Neural cell (in vitro differentiated cells): ENCODE measurements around the gene VAMP1. TPM values are rescaled to one million over a fixed set of nuclear protein-coding genes. Genes with fewer than 3 reads are reported as not detected.

Experiments
- H2AFZ ChIP-seq: fragments of 200-600, 300-800 bp; sonication (generic), shearing (Covaris generic); 2 replicates; pipeline ENCODE4 v1.6.0; 2014; ENCODE audit warnings: low read depth, mild to moderate bottlenecking, antibody characterized with exemption, low read length, moderate library complexity
- H3F3A ChIP-seq: fragments of 200-600 bp; shearing (Covaris generic); 2 replicates; pipeline ENCODE4 v1.6.1; 2016; ENCODE audit warnings: mild to moderate bottlenecking, moderate library complexity, mixed read lengths, antibody characterized with exemption, low read length; ENCODE audit not compliant: insufficient read depth, poor library complexity, severe bottlenecking
- H3K27ac ChIP-seq: fragments of 200-600, 300-800 bp; sonication (generic), shearing (Covaris generic); 2 replicates; pipeline ENCODE4 v1.5.1; 2014; ENCODE audit warnings: mild to moderate bottlenecking, low read length, moderate library complexity
- H3K27me3 ChIP-seq: fragments of 300-800, 200-600 bp; sonication (generic), shearing (Covaris generic); 2 replicates; pipeline ENCODE4 v1.6.0; 2014; ENCODE audit warnings: mild to moderate bottlenecking, low read depth, low read length, moderate library complexity; ENCODE audit not compliant: insufficient read depth
- H3K36me3 ChIP-seq: fragments of 300-800, 200-600 bp; sonication (generic), shearing (Covaris generic); 2 replicates; pipeline ENCODE4 v1.5.1; 2014; ENCODE audit warnings: mild to moderate bottlenecking, antibody characterized with exemption, low read length, moderate library complexity; ENCODE audit not compliant: insufficient read depth
- H3K4me2 ChIP-seq: fragments of 300-800, 200-600 bp; sonication (generic), shearing (Covaris generic); 2 replicates; pipeline ENCODE4 v1.6.0; 2014; ENCODE audit warnings: mild to moderate bottlenecking, low read length
- H3K4me3 ChIP-seq: fragments of 300-800, 200-600 bp; sonication (generic), shearing (Covaris generic); 2 replicates; pipeline ENCODE4 v1.5.1; 2014; ENCODE audit warnings: mild to moderate bottlenecking, low read length, moderate library complexity
- H3K79me2 ChIP-seq: fragments of 200-600 bp; shearing (Covaris generic); replicated peaks from 2 replicates; pipeline ENCODE4 v1.6.0; 2014; ENCODE audit warnings: mild to moderate bottlenecking, low read length, moderate library complexity; ENCODE audit not compliant: insufficient read depth
- H3K9ac ChIP-seq: fragments of 300-800, 200-600 bp; sonication (generic), shearing (Covaris generic); 2 replicates; pipeline ENCODE4 v1.6.1; 2016; ENCODE audit warnings: mild to moderate bottlenecking, low read length, mixed read lengths
- H3K9me2 ChIP-seq: fragments of 200-600 bp; shearing (Covaris generic); 2 replicates; pipeline ENCODE4 v1.6.1; 2016; ENCODE audit warnings: mild to moderate bottlenecking, low read length, mixed read lengths; ENCODE audit not compliant: insufficient read depth
- H3K9me3 ChIP-seq: fragments of 200-600, 300-800 bp; sonication (generic), shearing (Covaris generic); 2 replicates; pipeline ENCODE4 v1.6.1; 2016; ENCODE audit warnings: mild to moderate bottlenecking, mixed run types, low read length, moderate library complexity, mixed read lengths
- H4K20me1 ChIP-seq: fragments of 200-600 bp; shearing (Covaris generic); 2 replicates; pipeline ENCODE4 v1.6.1; 2016; ENCODE audit warnings: mild to moderate bottlenecking, mixed run types; ENCODE audit not compliant: insufficient read depth
- EP300 ChIP-seq: fragments of 450-650 bp; conservative IDR thresholded peaks from 2 replicates; pipeline ENCODE4 v1.6.1; 2014; ENCODE audit warnings: antibody characterized with exemption, mild to moderate bottlenecking, moderate library complexity; ENCODE audit not compliant: poor library complexity, severe bottlenecking
- EZH2 ChIP-seq: fragments of 200-600, 300-800 bp; shearing (Covaris generic), sonication (generic); IDR thresholded peaks from 2 replicates; pipeline ENCODE4 v1.6.1; 2014; ENCODE audit warnings: antibody characterized with exemption, low read length, borderline replicate concordance, mild to moderate bottlenecking; ENCODE audit not compliant: insufficient read depth, poor library complexity, severe bottlenecking
- MXI1 ChIP-seq: fragments of 450-650 bp; conservative IDR thresholded peaks from 2 replicates; pipeline ENCODE4 v1.6.1; 2014; ENCODE audit warnings: antibody characterized with exemption, mild to moderate bottlenecking; ENCODE audit not compliant: poor library complexity, severe bottlenecking
- POLR2AphosphoS5 ChIP-seq: IDR thresholded peaks from 2 replicates; pipeline ENCODE4 v1.6.1; 2012
- RAD21 ChIP-seq: fragments of 450-650 bp; conservative IDR thresholded peaks from 2 replicates; pipeline ENCODE4 v1.6.1; 2014; ENCODE audit warnings: antibody characterized with exemption, mild to moderate bottlenecking, moderate library complexity
- SMC3 ChIP-seq: fragments of 450-650 bp; conservative IDR thresholded peaks from 2 replicates; pipeline ENCODE4 v1.6.1; 2014; ENCODE audit warnings: antibody characterized with exemption, mild to moderate bottlenecking, moderate library complexity; ENCODE audit not compliant: poor library complexity
- TAF1 ChIP-seq: IDR thresholded peaks from 2 replicates; pipeline ENCODE4 v1.6.1; 2012; ENCODE audit warnings: low read depth
- polyA plus RNA-seq: library from polyadenylated mRNA; depleted of rRNA; stranded (reverse); fragments of >200 nt; gene quantifications from 2 replicates; pipeline ENCODE4 v1.2.3, GENCODE V29; 2014
- TF ChIP-seq, protein P1 (sequence below): IDR thresholded peaks from 2 replicates; pipeline ENCODE4 v1.6.1; 2012; ENCODE audit warnings: borderline replicate concordance
- TF ChIP-seq, protein P2 (sequence below): fragments of 450-650 bp; IDR thresholded peaks from 2 replicates; pipeline ENCODE4 v1.5.1; 2014; ENCODE audit warnings: antibody characterized with exemption, mild to moderate bottlenecking, moderate library complexity; ENCODE audit not compliant: poor library complexity, severe bottlenecking

VAMP1 gene
- polyA plus RNA-seq, 1 donor from 2014 or later: 4.3 TPM

DNA sequence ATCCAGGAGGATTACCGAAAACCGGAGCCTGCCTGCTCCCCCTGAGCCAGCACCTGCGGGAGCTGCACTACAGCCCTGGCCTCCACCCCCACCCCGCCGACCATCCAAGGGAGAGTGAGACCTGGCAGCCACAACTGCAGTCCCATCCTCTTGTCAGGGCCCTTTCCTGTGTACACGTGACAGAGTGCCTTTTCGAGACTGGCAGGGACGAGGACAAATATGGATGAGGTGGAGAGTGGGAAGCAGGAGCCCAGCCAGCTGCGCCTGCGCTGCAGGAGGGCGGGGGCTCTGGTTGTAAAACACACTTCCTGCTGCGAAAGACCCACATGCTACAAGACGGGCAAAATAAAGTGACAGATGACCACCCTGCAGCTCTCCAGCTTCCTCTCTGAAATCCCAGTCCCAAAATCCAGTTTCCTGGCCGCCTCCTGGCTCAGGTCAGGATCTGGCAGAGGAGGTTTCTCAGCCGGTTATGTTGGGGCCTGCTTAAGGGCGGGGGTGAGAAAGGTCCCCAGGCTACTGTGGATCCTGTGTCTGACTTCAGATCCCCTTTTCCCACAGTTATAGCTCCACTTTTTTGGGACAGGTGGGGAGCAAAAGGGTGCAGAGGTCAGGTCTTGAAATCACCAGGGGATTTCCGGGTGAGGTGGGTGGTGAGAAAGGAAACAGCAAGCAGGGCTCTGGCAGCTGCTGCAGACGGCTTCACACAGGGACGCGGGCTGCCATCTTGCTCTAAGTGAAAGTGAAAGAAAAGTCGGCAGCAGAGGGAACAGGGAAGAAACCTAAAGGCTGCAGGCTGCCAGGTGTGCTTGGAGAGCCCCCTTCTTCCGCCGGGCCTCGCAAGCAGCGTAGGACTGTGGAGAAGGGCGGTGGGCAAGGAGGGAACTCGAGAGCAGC lies 18.9 kb downstream of the VAMP1 start, which contains the start of gene TAPBPL:
Gene TAPBPL, plus strand, starts transcription at position 695 of the 897 bp plus-strand sequence. CDS start 207 bp downstream, outside the sequence.
- Histone ChIP-seq H3K4me3 (peak within 1 kb of the TSS; percentile 55), H2AFZ (peak within 1 kb of the TSS; percentile 83), H3K9me2 (no peaks in the 10 kb centered on the region), H3K9ac (peak within 1 kb of the TSS; percentile 70), H3K36me3 (no peaks in the 10 kb centered on the region), H3K27me3 (no peaks in the 10 kb centered on the region), H3K79me2 (no peaks in the 10 kb centered on the region), H4K20me1 (no peaks in the 10 kb centered on the region), H3F3A (no peaks in the 10 kb centered on the region), H3K4me2 (peak within 1 kb of the TSS; percentile 34), H3K9me3 (no peaks in the 10 kb centered on the region), H3K27ac (peak within 1 kb of the TSS; percentile 58)
- TF ChIP-seq EP300 (peak; percentile 24), POLR2AphosphoS5 (peak; percentile 50), MXI1 (no peak), TAF1 (peak; percentile 46), EZH2 (no peak)
- TF ChIP-seq, protein P1, sequence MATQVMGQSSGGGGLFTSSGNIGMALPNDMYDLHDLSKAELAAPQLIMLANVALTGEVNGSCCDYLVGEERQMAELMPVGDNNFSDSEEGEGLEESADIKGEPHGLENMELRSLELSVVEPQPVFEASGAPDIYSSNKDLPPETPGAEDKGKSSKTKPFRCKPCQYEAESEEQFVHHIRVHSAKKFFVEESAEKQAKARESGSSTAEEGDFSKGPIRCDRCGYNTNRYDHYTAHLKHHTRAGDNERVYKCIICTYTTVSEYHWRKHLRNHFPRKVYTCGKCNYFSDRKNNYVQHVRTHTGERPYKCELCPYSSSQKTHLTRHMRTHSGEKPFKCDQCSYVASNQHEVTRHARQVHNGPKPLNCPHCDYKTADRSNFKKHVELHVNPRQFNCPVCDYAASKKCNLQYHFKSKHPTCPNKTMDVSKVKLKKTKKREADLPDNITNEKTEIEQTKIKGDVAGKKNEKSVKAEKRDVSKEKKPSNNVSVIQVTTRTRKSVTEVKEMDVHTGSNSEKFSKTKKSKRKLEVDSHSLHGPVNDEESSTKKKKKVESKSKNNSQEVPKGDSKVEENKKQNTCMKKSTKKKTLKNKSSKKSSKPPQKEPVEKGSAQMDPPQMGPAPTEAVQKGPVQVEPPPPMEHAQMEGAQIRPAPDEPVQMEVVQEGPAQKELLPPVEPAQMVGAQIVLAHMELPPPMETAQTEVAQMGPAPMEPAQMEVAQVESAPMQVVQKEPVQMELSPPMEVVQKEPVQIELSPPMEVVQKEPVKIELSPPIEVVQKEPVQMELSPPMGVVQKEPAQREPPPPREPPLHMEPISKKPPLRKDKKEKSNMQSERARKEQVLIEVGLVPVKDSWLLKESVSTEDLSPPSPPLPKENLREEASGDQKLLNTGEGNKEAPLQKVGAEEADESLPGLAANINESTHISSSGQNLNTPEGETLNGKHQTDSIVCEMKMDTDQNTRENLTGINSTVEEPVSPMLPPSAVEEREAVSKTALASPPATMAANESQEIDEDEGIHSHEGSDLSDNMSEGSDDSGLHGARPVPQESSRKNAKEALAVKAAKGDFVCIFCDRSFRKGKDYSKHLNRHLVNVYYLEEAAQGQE: peak; percentile 37

DNA sequence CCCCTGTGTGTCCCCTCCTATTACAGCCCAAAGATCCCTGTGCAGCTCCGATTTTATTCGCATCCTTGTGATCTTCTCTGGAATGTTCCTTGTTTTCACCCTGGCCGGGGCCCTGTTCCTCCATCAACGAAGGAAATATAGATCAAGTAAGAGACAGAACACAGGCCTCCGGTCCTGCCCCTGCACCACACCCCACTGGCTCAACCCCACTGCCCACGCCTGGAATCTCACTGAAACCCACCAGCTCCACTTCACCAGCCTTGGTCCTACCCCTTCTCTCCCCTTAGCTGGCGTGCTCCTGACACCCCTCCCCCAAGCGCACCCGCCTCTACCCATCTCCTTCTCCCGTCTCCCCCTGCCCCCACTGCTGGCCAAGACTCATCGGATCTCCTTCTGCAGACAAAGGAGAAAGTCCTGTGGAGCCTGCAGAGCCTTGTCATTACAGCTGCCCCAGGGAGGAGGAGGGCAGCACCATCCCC lies 19.6 kb downstream of the VAMP1 start:
- Histone ChIP-seq H3F3A (no peaks in the 10 kb centered on the region), H3K9ac (peak overlapping the region; percentile 70), H3K27ac (peak overlapping the region; percentile 58)

More for the DNA sequence above, 19.6 kb downstream of the VAMP1 start:
- Histone ChIP-seq H3K4me3 (peak overlapping the region; percentile 55), H4K20me1 (no peaks in the 10 kb centered on the region), H3K36me3 (no peaks in the 10 kb centered on the region), H3K9me3 (no peaks in the 10 kb centered on the region), H3K79me2 (no peaks in the 10 kb centered on the region), H3K27me3 (no peaks in the 10 kb centered on the region), H2AFZ (peak overlapping the region; percentile 83), H3K4me2 (peak overlapping the region; percentile 34), H3K9me2 (no peaks in the 10 kb centered on the region)
- no peak for TF ChIP-seq SMC3
- no peak for TF ChIP-seq MXI1
- TF ChIP-seq, protein P1: no peak
- no peak for TF ChIP-seq POLR2AphosphoS5
- TF ChIP-seq, protein P2, sequence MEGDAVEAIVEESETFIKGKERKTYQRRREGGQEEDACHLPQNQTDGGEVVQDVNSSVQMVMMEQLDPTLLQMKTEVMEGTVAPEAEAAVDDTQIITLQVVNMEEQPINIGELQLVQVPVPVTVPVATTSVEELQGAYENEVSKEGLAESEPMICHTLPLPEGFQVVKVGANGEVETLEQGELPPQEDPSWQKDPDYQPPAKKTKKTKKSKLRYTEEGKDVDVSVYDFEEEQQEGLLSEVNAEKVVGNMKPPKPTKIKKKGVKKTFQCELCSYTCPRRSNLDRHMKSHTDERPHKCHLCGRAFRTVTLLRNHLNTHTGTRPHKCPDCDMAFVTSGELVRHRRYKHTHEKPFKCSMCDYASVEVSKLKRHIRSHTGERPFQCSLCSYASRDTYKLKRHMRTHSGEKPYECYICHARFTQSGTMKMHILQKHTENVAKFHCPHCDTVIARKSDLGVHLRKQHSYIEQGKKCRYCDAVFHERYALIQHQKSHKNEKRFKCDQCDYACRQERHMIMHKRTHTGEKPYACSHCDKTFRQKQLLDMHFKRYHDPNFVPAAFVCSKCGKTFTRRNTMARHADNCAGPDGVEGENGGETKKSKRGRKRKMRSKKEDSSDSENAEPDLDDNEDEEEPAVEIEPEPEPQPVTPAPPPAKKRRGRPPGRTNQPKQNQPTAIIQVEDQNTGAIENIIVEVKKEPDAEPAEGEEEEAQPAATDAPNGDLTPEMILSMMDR: no peak
- no peak for TF ChIP-seq EZH2
- no peak for TF ChIP-seq TAF1
- TF ChIP-seq RAD21: no peak
- no peak for TF ChIP-seq EP300
